H1 (cell line): ENCODE measurements around the gene SNX13. TPM values are rescaled to one million over a fixed set of nuclear protein-coding genes. Genes with fewer than 3 reads are reported as not detected.

Experiments used
- CTCF ChIA-PET: fragments of 300-600 bp; sonication (Branson Sonifier 250); formaldehyde crosslinking; loops from one replicate; lab custom pipeline; 2021; ENCODE audit not compliant: partially characterized antibody; lab: Charles Lee
- POLR2A ChIA-PET: fragments of 300-600 bp; sonication (Branson Sonifier 250); formaldehyde crosslinking; loops from one replicate; lab custom pipeline; 2021; ENCODE audit warnings: inconsistent platforms; ENCODE audit not compliant: partially characterized antibody; lab: Charles Lee
- DNase-seq, 2 experiments: peaks; one replicate each; pipeline versions ENCODE4 v3.0.0 to v3.0.0-alpha.2; 2010 to 2022; ENCODE audit warnings: low spot score in 2 of 2, low read depth in 1 of 2, mixed read lengths in 1 of 2
- FAIRE-seq: peaks from 2 replicates; lab custom pipeline; 2011; peaks lifted over from hg19 to GRCh38; lab: Jason Lieb, UNC
- H2AFZ ChIP-seq: 2 replicates; pipeline ENCODE4 v1.8.1; 2012; ENCODE audit warnings: low read length, inconsistent platforms
- H2AK5ac ChIP-seq: 2 replicates; pipeline ENCODE4 v1.6.1; 2013; ENCODE audit warnings: low read depth, low read length
- H2BK120ac ChIP-seq: replicated peaks from 2 replicates; pipeline ENCODE3; 2013; ENCODE audit warnings: low read depth, low read length, inconsistent platforms
- H2BK12ac ChIP-seq: 2 replicates; pipeline ENCODE4 v1.6.1; 2013; ENCODE audit warnings: low read depth, low read length
- H2BK15ac ChIP-seq: 2 replicates; pipeline ENCODE4 v1.6.1; 2013; ENCODE audit warnings: low read length
- H2BK20ac ChIP-seq: 2 replicates; pipeline ENCODE4 v1.6.1; 2013; ENCODE audit warnings: low read length
- H2BK5ac ChIP-seq: 2 replicates; pipeline ENCODE4 v1.6.1; 2013; ENCODE audit warnings: low read depth, low read length
- H3K14ac ChIP-seq: 2 replicates; pipeline ENCODE4 v1.6.1; 2013; ENCODE audit warnings: inconsistent platforms; ENCODE audit not compliant: insufficient read length
- H3K18ac ChIP-seq: 2 replicates; pipeline ENCODE4 v1.6.1; 2013; ENCODE audit warnings: low read length; ENCODE audit errors: extremely low read depth
- H3K23ac ChIP-seq: 2 replicates; pipeline ENCODE4 v1.6.1; 2013; ENCODE audit warnings: inconsistent platforms; ENCODE audit not compliant: insufficient read length
- H3K23me2 ChIP-seq: 2 replicates; pipeline ENCODE4 v1.6.1; 2013; ENCODE audit warnings: low read depth, low read length
- H3K27ac ChIP-seq: 2 replicates; pipeline ENCODE4 v1.6.1; 2011; ENCODE audit warnings: low read depth, low read length, inconsistent platforms
- H3K27me3 ChIP-seq, 4 experiments: replicated peaks in 1 of 4; 1 replicate in 1 of 4; 2 replicates in 3 of 4; pipeline versions ENCODE4 v1.6.1 to v1.8.1; 2011 to 2013; ENCODE audit warnings: low read length in 3 of 4, mild to moderate bottlenecking in 3 of 4, inconsistent platforms in 2 of 4, mixed read lengths in 2 of 4, moderate library complexity in 1 of 4; ENCODE audit not compliant: control insufficient read depth in 3 of 4, insufficient read depth in 3 of 4; ENCODE audit errors: extremely low read depth in 1 of 4
- H3K36me3 ChIP-seq, 4 experiments: 2 replicates each; pipeline versions ENCODE4 v1.6.1 to v1.8.1; 2011 to 2013; ENCODE audit warnings: mild to moderate bottlenecking in 4 of 4, low read length in 3 of 4, moderate library complexity in 2 of 4, control low read depth in 1 of 4, inconsistent platforms in 1 of 4; ENCODE audit not compliant: insufficient read depth in 4 of 4, control insufficient read depth in 2 of 4
- H3K4ac ChIP-seq: replicated peaks from 2 replicates; pipeline ENCODE3; 2013; ENCODE audit warnings: low read length, low read depth, mixed read lengths, inconsistent platforms; ENCODE audit not compliant: insufficient read length
- H3K4me1 ChIP-seq, 4 experiments: replicated peaks in 1 of 4; 1 replicate in 1 of 4; 2 replicates in 3 of 4; pipeline versions ENCODE4 v1.6.1 to v1.8.1; 2011 to 2013; ENCODE audit warnings: low read length in 3 of 4, inconsistent platforms in 2 of 4, mixed read lengths in 1 of 4; ENCODE audit not compliant: insufficient read depth in 4 of 4, control insufficient read depth in 3 of 4
- H3K4me2 ChIP-seq, 2 experiments: 2 replicates each; pipeline versions ENCODE4 v1.6.1 to v1.8.1; 2011 to 2013; ENCODE audit warnings: low read depth in 2 of 2, low read length in 2 of 2, control low read depth in 1 of 2, inconsistent platforms in 1 of 2, mild to moderate bottlenecking in 1 of 2; ENCODE audit not compliant: insufficient read depth in 1 of 2
- H3K4me3 ChIP-seq, 4 experiments: fragments of 200-600, 300-600 bp in 1 of 4; sonication (generic), shearing (Covaris generic), sonication (Bioruptor Twin) in 1 of 4; 2 replicates each; pipeline versions ENCODE4 v1.5.1 to v1.8.1; 2011 to 2016; ENCODE audit warnings: low read length in 4 of 4, low read depth in 3 of 4, control low read depth in 2 of 4, inconsistent platforms in 2 of 4, mild to moderate bottlenecking in 2 of 4, mixed read lengths in 1 of 4, moderate library complexity in 1 of 4; ENCODE audit not compliant: insufficient read depth in 2 of 4; ENCODE audit errors: extremely low read depth in 1 of 4
- H3K56ac ChIP-seq: replicated peaks from 2 replicates; pipeline ENCODE3; 2013; ENCODE audit warnings: low read depth, mild to moderate bottlenecking, mixed read lengths, low read length, inconsistent platforms; ENCODE audit not compliant: insufficient read length
- H3K79me1 ChIP-seq: 2 replicates; pipeline ENCODE4 v1.6.1; 2013; ENCODE audit warnings: low read depth, low read length, control low read depth
- H3K79me2 ChIP-seq, 2 experiments: 2 replicates each; pipeline versions ENCODE4 v1.6.1 to v1.8.1; 2012 to 2013; ENCODE audit warnings: low read length in 2 of 2, mild to moderate bottlenecking in 2 of 2, inconsistent platforms in 1 of 2; ENCODE audit not compliant: insufficient read depth in 2 of 2, control insufficient read depth in 1 of 2
- H3K9ac ChIP-seq, 4 experiments: replicated peaks in 1 of 4; 1 replicate in 1 of 4; 2 replicates in 3 of 4; pipeline versions ENCODE4 v1.6.1 to v1.8.1; 2011 to 2013; ENCODE audit warnings: low read depth in 3 of 4, low read length in 3 of 4, control low read depth in 2 of 4, mild to moderate bottlenecking in 2 of 4, moderate library complexity in 2 of 4, inconsistent platforms in 1 of 4; ENCODE audit errors: extremely low read depth in 1 of 4
- H3K9me3 ChIP-seq, 2 experiments: 2 replicates each; pipeline versions ENCODE4 v1.6.1 to v1.8.1; 2012 to 2013; ENCODE audit warnings: mild to moderate bottlenecking in 2 of 2, moderate library complexity in 2 of 2, control low read depth in 1 of 2, inconsistent platforms in 1 of 2, low read depth in 1 of 2, low read length in 1 of 2, mixed read lengths in 1 of 2; ENCODE audit not compliant: insufficient read depth in 2 of 2
- H4K20me1 ChIP-seq, 2 experiments: replicated peaks in 1 of 2; 2 replicates each; pipeline versions ENCODE3 to v1.8.1; 2011 to 2013; ENCODE audit warnings: inconsistent platforms in 2 of 2, low read length in 2 of 2, mild to moderate bottlenecking in 1 of 2; ENCODE audit not compliant: insufficient read depth in 2 of 2, control insufficient read depth in 1 of 2
- H4K5ac ChIP-seq: 2 replicates; pipeline ENCODE4 v1.6.1; 2013; ENCODE audit warnings: low read length, low read depth, mixed read lengths, inconsistent platforms; ENCODE audit not compliant: insufficient read length
- H4K8ac ChIP-seq: 2 replicates; pipeline ENCODE4 v1.8.0; 2013; ENCODE audit warnings: mild to moderate bottlenecking, moderate library complexity, low read length, inconsistent platforms; ENCODE audit not compliant: insufficient read depth; ENCODE audit errors: extremely low read depth
- H4K91ac ChIP-seq: replicated peaks from 2 replicates; pipeline ENCODE3; 2013; ENCODE audit warnings: low read length, mixed read lengths, inconsistent platforms; ENCODE audit not compliant: insufficient read length
- ASH2L ChIP-seq: fragments of 200-600, 300-600 bp; sonication (generic); IDR thresholded peaks from one replicate; pipeline ENCODE4 v1.7.1; 2017; ENCODE audit warnings: low read length
- SIX5 ChIP-seq: IDR thresholded peaks from 2 replicates; pipeline ENCODE4 v1.6.1; 2011; ENCODE audit warnings: mild to moderate bottlenecking, low read depth, low read length
- WGBS, 2 experiments: shearing (Covaris generic) in 1 of 2; methylation state at CpG; one replicate each; pipeline versions ENCODE4 v1.1.6 to v1.1.7; 2013 to 2015; ENCODE audit warnings: low lambda C conversion rate in 2 of 2, mixed read lengths in 2 of 2, inconsistent platforms in 1 of 2, low coverage in 1 of 2, missing lambda C conversion rate in 1 of 2; ENCODE audit not compliant: insufficient replicate concordance in 2 of 2, insufficient coverage in 1 of 2, insufficient read length in 1 of 2; ENCODE audit errors: extremely low coverage in 1 of 2, missing lambda C conversion rate in 1 of 2; 5-methylcytosine and 5-hydroxymethylcytosine counted together
- polyA plus RNA-seq, 7 experiments: library from polyadenylated mRNA; depleted of rRNA in 3 of 7; stranded (reverse) in 5 of 7; unstranded in 2 of 7; fragments of >200 nt in 5 of 7; fragments of 200-250 nt in 2 of 7; gene quantifications; 1 replicate in 5 of 7; 2 replicates in 1 of 7; 4 replicates in 1 of 7; pipeline versions ENCODE4 v1.2.1 to v1.2.3, GENCODE V29; 2011 to 2013; ENCODE audit warnings: missing spikeins in 2 of 7, mixed read lengths in 2 of 7
- total RNA-seq: library from RNA; stranded (reverse); fragmentation: NEBNext Ultra II Directional; extraction: Animal tissue kit (Norgen Biotek cat#: 25700); gene quantifications from 2 replicates; pipeline ENCODE4 v1.2.1, GENCODE V29; 2021

SNX13 gene
- total and polyA plus RNA-seq, 2 of the 8 experiments (the other 6 are each of a cell fraction or from before 2014, with no cell fraction given), result 5.5 to 27.4 TPM

GRCh38 chr7:17807242-17807641, 133.1 kb downstream of the SNX13 start:
- Histone ChIP-seq H3K36me3 (peaks cover 0 to 5% (median under 1%) of the 10 kb centered on the region in 4 experiments; a peak in 2 of 8 replicates), H3K27ac (peak overlapping the region; percentile 34; the same call in 1 of the 2 replicates), H2BK120ac (no peak overlapping the region), H3K14ac (no peak overlapping the region), H2BK15ac (peak overlapping the region; percentile 61; the same call in 1 of the 2 replicates), H2BK5ac (peak overlapping the region; percentile 40; the same call in 1 of the 2 replicates), H3K4ac (no peak overlapping the region), H2BK20ac (no peak overlapping the region), H3K79me2 (no peaks in the 10 kb centered on the region), H4K5ac (no peak overlapping the region), H3K18ac (no peak overlapping the region; the same call in 1 of the 2 replicates), H3K27me3 (no peaks in the 10 kb centered on the region)
- CTCF ChIA-PET, result interaction anchor here (1.0 to 1.8 kb wide), 2 partner anchors 12 to 180 kb away, joined by 5 to 6 read pairs; no protein-coding TSS in a partner anchor
- FAIRE-seq, result no peak
- POLR2A ChIA-PET, result interaction anchor here (1.2 kb wide), 1 partner anchor 22 kb away, joined by 4 read pairs; no protein-coding TSS in a partner anchor
- 84% methylated on average over 9 of the region's 9 CpGs; no CpG with 5 or more reads in 1 of the 2 experiments for WGBS, 2 experiments
- TF ChIP-seq SIX5 (no peak), ASH2L (peak; percentile 33)
- TF ChIP-seq, all 59 proteins: peak for 1
- Histone ChIP-seq H4K20me1 (no peaks in the 10 kb centered on the region), H3K4me2 (peak overlapping the region in 1 of 2 experiments; percentile 21; a peak in 1 of 4 replicates), H2AK5ac (no peak overlapping the region), H3K4me1 (peaks cover 0 to 10% (median 2%) of the 10 kb centered on the region in 4 experiments; a peak in 2 of 7 replicates), H3K23me2 (no peaks in the 10 kb centered on the region), H3K9ac (no peak overlapping the region; a peak in 1 of 7 replicates), H3K4me3 (no peak overlapping the region), H3K9me3 (no peaks in the 10 kb centered on the region), H2AFZ (no peak overlapping the region), H3K79me1 (no peaks in the 10 kb centered on the region), H4K91ac (no peak overlapping the region), H4K8ac (no peak overlapping the region), H3K23ac (no peak overlapping the region), H3K56ac (no peak overlapping the region), H2BK12ac (no peak overlapping the region)
- DNase-seq, result peak in 1 of 2 experiments; percentile 13
